K562 (cell line): ENCODE results near the gene ENG. TPM values are rescaled to one million over a fixed set of nuclear protein-coding genes. Genes with fewer than 3 reads are reported as not detected.

Source experiments
- CEBPZ ChIP-seq: fragments of 150-350 bp; IDR thresholded peaks from 2 replicates; pipeline ENCODE4 v1.6.1; 2014; ENCODE audit warnings: low read depth, mild to moderate bottlenecking, low read length, borderline replicate concordance
- DMBX1 ChIP-seq: fragments of 250-450 bp; sonication (Bioruptor Pico); IDR thresholded peaks from 2 replicates; pipeline ENCODE4 v1.8.0; 2022; ENCODE audit warnings: inconsistent platforms, mild to moderate bottlenecking, moderate library complexity, borderline replicate concordance
- ETV6 ChIP-seq, 3 experiments: fragments of 150-350 bp in 1 of 3; sonication (generic) in 1 of 3; formaldehyde crosslinking in 1 of 3; IDR thresholded peaks; 2 replicates each; pipeline versions ENCODE4 v1.6.1 to v1.8.0; 2014 to 2022; ENCODE audit warnings: borderline replicate concordance in 2 of 3, low read depth in 2 of 3, antibody characterized with exemption in 1 of 3, low read length in 1 of 3, mild to moderate bottlenecking in 1 of 3, missing genetic modification reagents in 1 of 3
- GATAD2A ChIP-seq: fragments of 450-650 bp; IDR thresholded peaks from 2 replicates; pipeline ENCODE4 v1.6.1; 2017
- GATAD2B ChIP-seq: fragments of 450-650 bp; IDR thresholded peaks from 2 replicates; pipeline ENCODE4 v1.6.1; 2017; ENCODE audit warnings: mild to moderate bottlenecking, borderline replicate concordance
- HEY1 ChIP-seq: fragments of 250-450 bp; sonication (Bioruptor Pico); IDR thresholded peaks from 2 replicates; pipeline ENCODE4 v1.5.0; 2020; ENCODE audit warnings: mild to moderate bottlenecking, moderate library complexity, borderline replicate concordance
- HSF4 ChIP-seq: fragments of 250-450 bp; sonication (Bioruptor Pico); IDR thresholded peaks from 2 replicates; pipeline ENCODE4 v2.1.2; 2022; ENCODE audit warnings: mild to moderate bottlenecking, moderate library complexity, borderline replicate concordance
- IRF1 ChIP-seq: sonication (generic); formaldehyde crosslinking; IDR thresholded peaks from 2 replicates; pipeline ENCODE4 v1.8.0; 2022; ENCODE audit warnings: missing genetic modification reagents, mild to moderate bottlenecking, borderline replicate concordance
- JUND ChIP-seq, 2 experiments: IDR thresholded peaks; 2 replicates in 1 of 2; 3 replicates in 1 of 2; pipeline ENCODE4 v1.6.1; 2011; ENCODE audit warnings: borderline replicate concordance in 2 of 2, low read depth in 2 of 2, low read length in 2 of 2, improper control_type of control experiment in 1 of 2, missing biosample characterization in 1 of 2, missing genetic modification characterization in 1 of 2, missing genetic modification reagents in 1 of 2
- KDM2B ChIP-seq: fragments of 250-450 bp; sonication (Bioruptor Pico); IDR thresholded peaks from 2 replicates; pipeline ENCODE4 v1.8.0; 2021; ENCODE audit warnings: mild to moderate bottlenecking, moderate library complexity
- MTA1 ChIP-seq: fragments of 450-650 bp; IDR thresholded peaks from 2 replicates; pipeline ENCODE4 v1.6.1; 2017; ENCODE audit warnings: borderline replicate concordance
- MXI1 ChIP-seq: IDR thresholded peaks from 2 replicates; pipeline ENCODE4 v1.6.1; 2011; ENCODE audit warnings: low read depth, mild to moderate bottlenecking, improper control_type of control experiment, low read length
- SMARCA5 ChIP-seq: fragments of 450-650 bp; IDR thresholded peaks from 2 replicates; pipeline ENCODE4 v1.6.1; 2016
- SRSF9 ChIP-seq: fragments of 200-400 bp; formaldehyde crosslinking; IDR thresholded peaks from 2 replicates; pipeline ENCODE4 v1.6.1; 2017; ENCODE audit warnings: low read depth, low read length, borderline replicate concordance
- WHSC1 ChIP-seq: IDR thresholded peaks from one replicate; pipeline ENCODE4 v1.6.1; 2012; ENCODE audit warnings: low read length, control low read depth, inconsistent platforms
- ZBTB8A ChIP-seq: fragments of 450-650 bp; IDR thresholded peaks from 2 replicates; pipeline ENCODE4 v1.6.1; 2018; ENCODE audit warnings: mild to moderate bottlenecking, moderate library complexity; ENCODE audit not compliant: partially characterized antibody
- ZFP1 ChIP-seq: fragments of 450-650 bp; formaldehyde crosslinking; IDR thresholded peaks from 2 replicates; pipeline ENCODE4 v1.4.0; 2020; ENCODE audit warnings: mild to moderate bottlenecking, mixed read lengths
- ZNF277 ChIP-seq: fragments of 250-450 bp; sonication (Bioruptor Pico); IDR thresholded peaks from 2 replicates; pipeline ENCODE4 v1.8.0; 2022; ENCODE audit warnings: inconsistent platforms, mild to moderate bottlenecking, moderate library complexity, borderline replicate concordance
- ZNF324 ChIP-seq: fragments of 250-450 bp; sonication (Bioruptor Pico); IDR thresholded peaks from 2 replicates; pipeline ENCODE4 v1.4.0; 2020; ENCODE audit warnings: mild to moderate bottlenecking
- ZNF507 ChIP-seq: conservative IDR thresholded peaks from 2 replicates; pipeline ENCODE4 v1.6.1; 2017; ENCODE audit warnings: missing genetic modification characterization, missing compliant biosample characterization
- ZNF76 ChIP-seq: fragments of 250-450 bp; sonication (Bioruptor Pico); IDR thresholded peaks from 2 replicates; pipeline ENCODE4 v1.4.0; 2020; ENCODE audit warnings: mild to moderate bottlenecking, moderate library complexity, borderline replicate concordance
- ZNF785 ChIP-seq: fragments of 250-450 bp; sonication (Bioruptor Pico); IDR thresholded peaks from 2 replicates; pipeline ENCODE4 v1.4.0; 2020; ENCODE audit warnings: mild to moderate bottlenecking
- ZSCAN32 ChIP-seq: fragments of 450-650 bp; formaldehyde crosslinking; IDR thresholded peaks from 2 replicates; pipeline ENCODE4 v1.4.0; 2020; ENCODE audit warnings: mild to moderate bottlenecking, moderate library complexity
- polyA plus RNA-seq, 8 experiments: library from polyadenylated mRNA; depleted of rRNA in 4 of 8; stranded (reverse) in 5 of 8; unstranded in 3 of 8; fragments of >200 nt; fragmentation: Nextera tagmentation in 2 of 8; fragmentation: Illumina TruSeq in 1 of 8; extraction: Ambion mirVana in 2 of 8; extraction: Trizol in 1 of 8; gene quantifications; 2 replicates each; pipeline versions ENCODE4 v1.2.1 to v1.2.3, GENCODE V29; 2011 to 2014; ENCODE audit warnings: inconsistent platforms in 1 of 8, missing spikeins in 1 of 8
- total RNA-seq, 7 experiments: library from RNA; depleted of rRNA in 6 of 7; stranded (reverse); fragments of >200 nt in 6 of 7; fragmentation: Illumina TruSeq in 2 of 7; extraction: Trizol in 2 of 7; gene quantifications; 2 replicates each; pipeline versions ENCODE4 v1.2.1 to v1.2.3, GENCODE V29; 2011 to 2021; ENCODE audit warnings: low replicate concordance in 1 of 7

The ENG gene
- total and polyA plus RNA-seq, 9 of the 15 experiments (the other 6 are each of a cell fraction or from before 2014, with no cell fraction given), result 0.04 to 0.40 (median 0.14) TPM; not detected in 1

DNA sequence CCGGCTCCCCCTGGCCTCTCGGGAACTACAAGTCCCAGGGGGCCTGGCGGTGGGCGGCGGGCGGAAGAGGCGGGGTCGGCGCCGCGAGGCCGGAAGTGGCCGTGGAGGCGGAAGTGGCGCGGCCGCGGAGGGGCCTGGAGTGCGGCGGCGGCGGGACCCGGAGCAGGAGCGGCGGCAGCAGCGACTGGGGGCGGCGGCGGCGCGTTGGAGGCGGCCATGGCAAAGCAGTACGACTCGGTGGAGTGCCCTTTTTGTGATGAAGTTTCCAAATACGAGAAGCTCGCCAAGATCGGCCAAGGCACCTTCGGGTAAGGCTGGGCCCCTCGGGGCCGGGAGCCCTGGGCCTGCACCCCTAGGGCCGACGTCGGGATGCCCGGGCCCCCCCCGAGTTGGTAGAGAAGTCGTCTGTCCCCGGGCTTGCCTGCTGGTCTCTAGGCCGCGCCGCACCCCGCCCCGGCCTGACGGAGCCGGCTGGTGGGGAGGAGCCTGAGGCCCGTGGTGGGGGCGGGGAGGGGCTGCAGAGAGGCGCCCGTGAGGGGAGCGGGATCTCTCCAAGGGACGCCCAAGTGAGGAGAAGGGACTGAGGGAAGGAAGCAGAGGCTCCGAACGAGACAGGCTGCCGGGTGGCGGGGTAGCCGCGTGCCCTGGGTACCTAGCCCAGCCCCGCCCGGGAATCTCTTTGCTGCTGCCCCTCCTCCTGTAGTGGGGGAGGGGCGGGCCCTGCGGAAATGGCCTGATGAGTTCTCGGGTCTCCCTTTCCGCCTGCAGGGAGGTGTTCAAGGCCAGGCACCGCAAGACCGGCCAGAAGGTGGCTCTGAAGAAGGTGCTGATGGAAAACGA is 68.3 kb downstream of the ENG start, which contains the start of gene CDK9 (continued):
- no peak for TF ChIP-seq CEBPZ
- no peak for TF ChIP-seq ZSCAN32 (CRISPR knock-in tag)
- TF ChIP-seq ZNF507 (tag), result no peak
- peak; percentile 90 for TF ChIP-seq GATAD2B
- no peak for TF ChIP-seq SRSF9
- no peak for TF ChIP-seq ZNF324 (CRISPR knock-in tag)
- no peak for TF ChIP-seq WHSC1
- TF ChIP-seq HSF4 (CRISPR knock-in tag), result no peak
- peak; percentile 36; the same call in 1 of the 2 replicates for TF ChIP-seq JUND (IDR thresholded peaks at IDR 0.05; ENCODE audit: borderline replicate concordance, low read depth, low read length)
- no peak; the same call in 2 of the 3 replicates for TF ChIP-seq JUND (tag; IDR thresholded peaks at IDR 0.05; ENCODE audit: borderline replicate concordance, low read depth, low read length)
- no peak for TF ChIP-seq IRF1 (CRISPR knock-in tag)
- TF ChIP-seq ZNF785 (CRISPR knock-in tag), result no peak
- no peak for TF ChIP-seq MXI1
- no peak for TF ChIP-seq ETV6 (IDR thresholded peaks at IDR 0.05; ENCODE audit: borderline replicate concordance in 1 of 2, low read depth in 2 of 2, low read length in 1 of 2)
- TF ChIP-seq ETV6 (CRISPR knock-in tag; IDR thresholded peaks at IDR 0.05; ENCODE audit: borderline replicate concordance), result no peak
- TF ChIP-seq KDM2B, result no peak
- no peak; the same call in 1 of the 2 replicates for TF ChIP-seq HEY1 (CRISPR knock-in tag)
- no peak for TF ChIP-seq DMBX1
- TF ChIP-seq ZFP1 (CRISPR knock-in tag), result no peak
- TF ChIP-seq ZNF277 (CRISPR knock-in tag), result no peak
- no peak for TF ChIP-seq ZNF76 (CRISPR knock-in tag)
- TF ChIP-seq MTA1, result no peak
- no peak; the same call in 1 of the 2 replicates for TF ChIP-seq GATAD2A
- no peak for TF ChIP-seq SMARCA5
- TF ChIP-seq ZBTB8A, result no peak
